BLaER1 (cell line): Measurements from ENCODE around the gene PDXK.
A peak's percentile ranks its signal among the peaks of the same experiment; 100 is the strongest.
"Not testable (repeated sequence)": the region's sequence is repeated elsewhere in the genome, so short reads cannot be mapped to it uniquely, and the experiment has no call there.

Experiments
- H3K27ac ChIP-seq: shearing (Covaris generic); formaldehyde crosslinking; 2 replicates; pipeline ENCODE4 v1.8.1; 2022
- H3K27me3 ChIP-seq: shearing (Covaris generic); formaldehyde crosslinking; 2 replicates; pipeline ENCODE4 v1.8.1; 2022
- H3K36me3 ChIP-seq: shearing (Covaris generic); formaldehyde crosslinking; 2 replicates; pipeline ENCODE4 v1.8.1; 2022
- H3K4me1 ChIP-seq: shearing (Covaris generic); formaldehyde crosslinking; 2 replicates; pipeline ENCODE4 v1.8.1; 2022
- H3K4me2 ChIP-seq: shearing (Covaris generic); formaldehyde crosslinking; 2 replicates; pipeline ENCODE4 v1.8.1; 2022
- H3K4me3 ChIP-seq: shearing (Covaris generic); formaldehyde crosslinking; 2 replicates; pipeline ENCODE4 v1.8.1; 2022
- H3K9ac ChIP-seq: shearing (Covaris generic); formaldehyde crosslinking; 2 replicates; pipeline ENCODE4 v1.8.1; 2022
- H3K9me3 ChIP-seq: shearing (Covaris generic); formaldehyde crosslinking; 2 replicates; pipeline ENCODE4 v1.8.1; 2022
- H4K20me1 ChIP-seq: shearing (Covaris generic); formaldehyde crosslinking; 2 replicates; pipeline ENCODE4 v1.8.1; 2022
- Cebpa-rat ChIP-seq: shearing (Covaris generic); IDR thresholded peaks from 2 replicates; pipeline ENCODE4 v1.8.1; 2022

The PDXK gene

GRCh38 chr21:43718872-43719747 lies at the start of gene PDXK:
Gene PDXK, plus strand, starts transcription at chr21:43719129. Its CDS starts 166 bp downstream, at chr21:43719295.
- H3K4me1 ChIP-seq = peaks cover 68% of the 10 kb centered on the region

GRCh38 chr21:43669828-43670605 lies 48.9 kb upstream of the PDXK start:
- no peak for TF ChIP-seq Cebpa-rat
- Histone ChIP-seq H3K9me3 (peaks cover 9% of the 10 kb centered on the region), H3K36me3 (peaks cover 87% of the 10 kb centered on the region), H3K27me3 (no peaks in the 10 kb centered on the region), H4K20me1 (peaks cover 98% of the 10 kb centered on the region), H3K4me2 (no peak overlapping the region), H3K9ac (no peak overlapping the region), H3K4me3 (no peak overlapping the region), H3K4me1 (peaks cover 26% of the 10 kb centered on the region), H3K27ac (no peak overlapping the region)

More at GRCh38 chr21:43718872-43719747, at the start of gene PDXK:
- no peak for TF ChIP-seq Cebpa-rat
- Histone ChIP-seq H3K36me3 (0 out of 2 replicates have a peak, but pooled peaks cover 8% of the 10 kb centered on the region), H3K27me3 (peaks cover 17% of the 10 kb centered on the region; the same call in 1 of the 2 replicates), H4K20me1 (peaks cover 55% of the 10 kb centered on the region), H3K9me3 (no peaks in the 10 kb centered on the region), H3K9ac (peak within 1 kb of the TSS; percentile 82), H3K4me3 (peak within 1 kb of the TSS; percentile 83), H3K4me2 (peak within 1 kb of the TSS; percentile 99), H3K27ac (peak within 1 kb of the TSS; percentile 68)

- H3K4me1 ChIP-seq = no peaks in the 10 kb centered on the region
- no peak for TF ChIP-seq Cebpa-rat
- no peaks in the 10 kb centered on the region for H3K27me3 ChIP-seq
- H3K9ac ChIP-seq = no peak overlapping the region
- H3K4me2 ChIP-seq = no peak overlapping the region
- H3K4me3 ChIP-seq = no peak overlapping the region
- H4K20me1 ChIP-seq = peaks cover 94% of the 10 kb centered on the region
- H3K36me3 ChIP-seq = peaks cover 100% of the 10 kb centered on the region
- H3K27ac ChIP-seq = no peak overlapping the region
- no peaks in the 10 kb centered on the region for H3K9me3 ChIP-seq
Measured at GRCh38 chr21:43675871-43676270, 43.1 kb upstream of the PDXK start.

GRCh38 chr21:43676391-43676790 lies 42.5 kb upstream of the PDXK start:
- TF ChIP-seq Cebpa-rat = no peak
- peaks cover 92% of the 10 kb centered on the region for H4K20me1 ChIP-seq
- no peak overlapping the region for H3K4me3 ChIP-seq
- H3K4me1 ChIP-seq = no peaks in the 10 kb centered on the region
- no peak overlapping the region for H3K9ac ChIP-seq
- H3K9me3 ChIP-seq = no peaks in the 10 kb centered on the region
- H3K4me2 ChIP-seq = no peak overlapping the region
- H3K27ac ChIP-seq = no peak overlapping the region
- peaks cover 100% of the 10 kb centered on the region for H3K36me3 ChIP-seq
- no peaks in the 10 kb centered on the region for H3K27me3 ChIP-seq

GRCh38 chr21:43679951-43680350 lies 39.0 kb upstream of the PDXK start:
- no peaks in the 10 kb centered on the region for H3K27me3 ChIP-seq
- H4K20me1 ChIP-seq = peaks cover 74% of the 10 kb centered on the region
- no peak overlapping the region for H3K4me2 ChIP-seq
- TF ChIP-seq Cebpa-rat = no peak
- H3K36me3 ChIP-seq = peaks cover 100% of the 10 kb centered on the region
- H3K9me3 ChIP-seq = no peaks in the 10 kb centered on the region
- no peak overlapping the region for H3K27ac ChIP-seq
- no peak overlapping the region for H3K4me3 ChIP-seq
- no peaks in the 10 kb centered on the region for H3K4me1 ChIP-seq
- no peak overlapping the region for H3K9ac ChIP-seq

- H3K9me3 ChIP-seq, H3K27ac ChIP-seq, H3K4me1 ChIP-seq, H3K4me3 ChIP-seq, H3K27me3 ChIP-seq, H3K4me2 ChIP-seq, H3K9ac ChIP-seq: not testable (repeated sequence)
- H3K36me3 ChIP-seq = peaks cover 100% of the 10 kb centered on the region
- H4K20me1 ChIP-seq = peaks cover 69% of the 10 kb centered on the region
Measured at GRCh38 chr21:43680421-43680820, 38.5 kb upstream of the PDXK start.

- H3K36me3 ChIP-seq = peaks cover 100% of the 10 kb centered on the region
- no peaks in the 10 kb centered on the region for H3K9me3 ChIP-seq
- peaks cover 57% of the 10 kb centered on the region for H4K20me1 ChIP-seq
- no peak overlapping the region for H3K4me2 ChIP-seq
- no peak overlapping the region for H3K9ac ChIP-seq
- peaks cover 3% of the 10 kb centered on the region for H3K4me1 ChIP-seq
- no peak for TF ChIP-seq Cebpa-rat
- no peak overlapping the region for H3K27ac ChIP-seq
- no peaks in the 10 kb centered on the region for H3K27me3 ChIP-seq
- H3K4me3 ChIP-seq = no peak overlapping the region
Measured at GRCh38 chr21:43681650-43682049, 37.3 kb upstream of the PDXK start.

GRCh38 chr21:43684424-43684823 lies 34.5 kb upstream of the PDXK start:
- peaks cover 22% of the 10 kb centered on the region for H3K4me1 ChIP-seq
- H3K27me3 ChIP-seq = no peaks in the 10 kb centered on the region
- peaks cover 100% of the 10 kb centered on the region for H3K36me3 ChIP-seq
- no peaks in the 10 kb centered on the region for H3K9me3 ChIP-seq
- no peak for TF ChIP-seq Cebpa-rat
- no peak overlapping the region for H3K27ac ChIP-seq
- no peak overlapping the region for H3K4me2 ChIP-seq
- peaks cover 60% of the 10 kb centered on the region for H4K20me1 ChIP-seq
- no peak overlapping the region for H3K9ac ChIP-seq
- no peak overlapping the region for H3K4me3 ChIP-seq

- H3K27me3 ChIP-seq = no peaks in the 10 kb centered on the region
- H4K20me1 ChIP-seq = peaks cover 52% of the 10 kb centered on the region
- no peak for TF ChIP-seq Cebpa-rat
- H3K9me3 ChIP-seq = no peaks in the 10 kb centered on the region
- H3K4me3 ChIP-seq = no peak overlapping the region
- H3K9ac ChIP-seq = peak overlapping the region; percentile 43; the same call in 1 of the 2 replicates
- H3K36me3 ChIP-seq = peaks cover 100% of the 10 kb centered on the region
- H3K4me1 ChIP-seq = peaks cover 22% of the 10 kb centered on the region
- H3K4me2 ChIP-seq = peak overlapping the region; percentile 70
- peak overlapping the region; percentile 42 for H3K27ac ChIP-seq
Measured at GRCh38 chr21:43686811-43687565, 31.9 kb upstream of the PDXK start.
